Astrocyte (in vitro differentiated cells and primary cell): ENCODE measurements around the gene ELFN2. TPM values are rescaled to one million over a fixed set of nuclear protein-coding genes. Genes with fewer than 3 reads are reported as not detected.

Source experiments
- DNase-seq: peaks from one replicate; pipeline ENCODE4 v3.0.0-alpha.2; 2010; ENCODE audit warnings: low read depth
- FAIRE-seq: peaks from 2 replicates; lab custom pipeline; 2011; peaks lifted over from hg19 to GRCh38; lab: Jason Lieb, UNC
- H2AFZ ChIP-seq: 2 replicates; pipeline ENCODE4 v1.6.0; 2012; ENCODE audit warnings: low read depth, low read length, inconsistent platforms
- H3K27ac ChIP-seq: 2 replicates; pipeline ENCODE4 v1.5.1; 2011; ENCODE audit warnings: low read depth, low read length, inconsistent platforms
- H3K27me3 ChIP-seq: 2 replicates; pipeline ENCODE4 v1.6.0; 2011; ENCODE audit warnings: low read length, inconsistent platforms; ENCODE audit not compliant: insufficient read depth
- H3K36me3 ChIP-seq: 2 replicates; pipeline ENCODE4 v1.5.1; 2011; ENCODE audit warnings: low read length, inconsistent platforms; ENCODE audit not compliant: insufficient read depth
- H3K4me1 ChIP-seq: 2 replicates; pipeline ENCODE4 v1.5.1; 2011; ENCODE audit warnings: low read length, inconsistent platforms; ENCODE audit not compliant: insufficient read depth
- H3K4me2 ChIP-seq: 2 replicates; pipeline ENCODE4 v1.6.0; 2012; ENCODE audit warnings: low read length, inconsistent platforms
- H3K4me3 ChIP-seq: 2 replicates; pipeline ENCODE4 v1.5.1; 2011; ENCODE audit warnings: low read depth, mild to moderate bottlenecking, low read length, inconsistent platforms; ENCODE audit not compliant: insufficient read depth
- H3K79me2 ChIP-seq: 2 replicates; pipeline ENCODE4 v1.6.0; 2012; ENCODE audit warnings: mild to moderate bottlenecking, low read length, inconsistent platforms; ENCODE audit not compliant: insufficient read depth
- H3K9ac ChIP-seq: 2 replicates; pipeline ENCODE4 v1.6.0; 2012; ENCODE audit warnings: mild to moderate bottlenecking, low read length, inconsistent platforms
- H3K9me3 ChIP-seq: 2 replicates; pipeline ENCODE4 v1.5.1; 2012; ENCODE audit warnings: low read depth, mild to moderate bottlenecking, low read length, inconsistent platforms; ENCODE audit not compliant: insufficient read depth
- H4K20me1 ChIP-seq: 2 replicates; pipeline ENCODE4 v1.6.0; 2012; ENCODE audit warnings: low read length, inconsistent platforms; ENCODE audit not compliant: insufficient read depth
- H3K27ac Mint-ChIP-seq: one replicate; pipeline ENCODE4 v1.8.0; 2021; ENCODE audit warnings: mild to moderate bottlenecking, mixed read lengths; ENCODE audit not compliant: unreplicated experiment
- H3K27me3 Mint-ChIP-seq: one replicate; pipeline ENCODE4 v1.8.0; 2021; ENCODE audit warnings: low read depth, mixed read lengths; ENCODE audit not compliant: unreplicated experiment
- H3K36me3 Mint-ChIP-seq: one replicate; pipeline ENCODE4 v1.8.0; 2021; ENCODE audit warnings: low read depth, mixed read lengths; ENCODE audit not compliant: unreplicated experiment
- H3K4me1 Mint-ChIP-seq: one replicate; pipeline ENCODE4 v1.8.0; 2021; ENCODE audit warnings: low read depth, mixed read lengths; ENCODE audit not compliant: unreplicated experiment
- H3K4me3 Mint-ChIP-seq: one replicate; pipeline ENCODE4 v1.8.0; 2021; ENCODE audit warnings: mild to moderate bottlenecking, moderate library complexity, mixed read lengths; ENCODE audit not compliant: unreplicated experiment
- H3K9me3 Mint-ChIP-seq: one replicate; pipeline ENCODE4 v1.8.0; 2021; ENCODE audit warnings: mild to moderate bottlenecking, mixed read lengths; ENCODE audit not compliant: unreplicated experiment
- CTCF ChIP-seq: IDR thresholded peaks from 2 replicates; pipeline ENCODE4 v1.5.1; 2011; ENCODE audit warnings: low read depth, mild to moderate bottlenecking, inconsistent platforms, low read length, moderate library complexity; ENCODE audit not compliant: insufficient read depth
- EZH2 ChIP-seq: IDR thresholded peaks from 2 replicates; pipeline ENCODE4 v1.6.1; 2012; ENCODE audit warnings: mild to moderate bottlenecking, low read length, inconsistent platforms; ENCODE audit not compliant: insufficient read depth
- total RNA-seq: library from RNA; stranded (reverse); gene quantifications from 2 replicates; pipeline ENCODE4 v1.2.1, GENCODE V29; 2021

Gene ELFN2
- total RNA-seq, 1 donor from 2014 or later: 2.8 TPM

- Mint-ChIP-seq H3K27ac (no peak overlapping the region), H3K4me3 (no peak overlapping the region), H3K27me3 (peaks cover 74% of the 10 kb centered on the region), H3K36me3 (no peaks in the 10 kb centered on the region), H3K9me3 (peaks cover 7% of the 10 kb centered on the region), H3K4me1 (no peaks in the 10 kb centered on the region)
- no peaks in the 10 kb centered on the region for H4K20me1 ChIP-seq
- peak overlapping the region; percentile 65 for H3K4me2 ChIP-seq
- H3K36me3 ChIP-seq: no peaks in the 10 kb centered on the region
- no peak overlapping the region for H3K9ac ChIP-seq
- TF ChIP-seq CTCF: no peak
- no peak for TF ChIP-seq EZH2
- no peaks in the 10 kb centered on the region for H3K27me3 ChIP-seq
- H3K79me2 ChIP-seq: no peaks in the 10 kb centered on the region
- no peaks in the 10 kb centered on the region for H3K9me3 ChIP-seq
- H2AFZ ChIP-seq: no peak overlapping the region
- peaks cover 16% of the 10 kb centered on the region for H3K4me1 ChIP-seq
- no peak overlapping the region for H3K4me3 ChIP-seq
- DNase-seq: peak; percentile 92
- H3K27ac ChIP-seq: peak overlapping the region; percentile 41
- peak; percentile 34 for FAIRE-seq
Measured at GRCh38 chr22:37353839-37354238, 73.4 kb downstream of the ELFN2 start.

- no peak overlapping the region for H3K4me3 ChIP-seq
- peaks cover 5% of the 10 kb centered on the region for H3K9me3 Mint-ChIP-seq
- H3K4me3 Mint-ChIP-seq: no peak overlapping the region
- FAIRE-seq (no peak), DNase-seq (no peak)
- no peak overlapping the region for H2AFZ ChIP-seq
- no peaks in the 10 kb centered on the region for H3K36me3 ChIP-seq
- no peaks in the 10 kb centered on the region for H3K79me2 ChIP-seq
- no peaks in the 10 kb centered on the region for H4K20me1 ChIP-seq
- H3K9ac ChIP-seq: no peak overlapping the region
- H3K27ac Mint-ChIP-seq: no peak overlapping the region
- no peaks in the 10 kb centered on the region for H3K4me1 Mint-ChIP-seq
- H3K4me2 ChIP-seq: no peak overlapping the region
- TF ChIP-seq CTCF: no peak
- TF ChIP-seq EZH2: no peak
- no peaks in the 10 kb centered on the region for H3K9me3 ChIP-seq
- no peaks in the 10 kb centered on the region for H3K36me3 Mint-ChIP-seq
- no peak overlapping the region for H3K27ac ChIP-seq
- no peaks in the 10 kb centered on the region for H3K27me3 ChIP-seq
- peaks cover 73% of the 10 kb centered on the region for H3K27me3 Mint-ChIP-seq
- H3K4me1 ChIP-seq: peaks cover 16% of the 10 kb centered on the region
Measured at GRCh38 chr22:37352481-37352880, 74.8 kb downstream of the ELFN2 start.

- Mint-ChIP-seq H3K27me3 (peaks cover 72% of the 10 kb centered on the region), H3K4me3 (no peak overlapping the region), H3K36me3 (no peaks in the 10 kb centered on the region), H3K27ac (no peak overlapping the region), H3K4me1 (no peaks in the 10 kb centered on the region), H3K9me3 (peaks cover 5% of the 10 kb centered on the region)
- Histone ChIP-seq H3K9me3 (no peaks in the 10 kb centered on the region), H3K4me3 (no peak overlapping the region), H3K4me2 (no peak overlapping the region), H4K20me1 (no peaks in the 10 kb centered on the region), H3K9ac (no peak overlapping the region), H3K36me3 (no peaks in the 10 kb centered on the region), H3K27me3 (no peaks in the 10 kb centered on the region), H3K4me1 (peaks cover 19% of the 10 kb centered on the region), H3K27ac (no peak overlapping the region), H2AFZ (no peak overlapping the region), H3K79me2 (no peaks in the 10 kb centered on the region)
- no peak for TF ChIP-seq CTCF
- no peak for TF ChIP-seq EZH2
- DNase-seq: no peak
- FAIRE-seq: no peak
Measured at GRCh38 chr22:37351232-37351631, 76.0 kb downstream of the ELFN2 start.
